Astrocyte (in vitro differentiated cells and primary cell): ENCODE data around the gene CHST15.

Source experiments
- EZH2 ChIP-seq: IDR thresholded peaks from 2 replicates; pipeline ENCODE4 v1.6.1; 2012; ENCODE audit warnings: mild to moderate bottlenecking, low read length, inconsistent platforms; ENCODE audit not compliant: insufficient read depth
- TF ChIP-seq, protein P1 (sequence below): IDR thresholded peaks from 2 replicates; pipeline ENCODE4 v1.5.1; 2011; ENCODE audit warnings: low read depth, mild to moderate bottlenecking, inconsistent platforms, low read length, moderate library complexity; ENCODE audit not compliant: insufficient read depth

DNA sequence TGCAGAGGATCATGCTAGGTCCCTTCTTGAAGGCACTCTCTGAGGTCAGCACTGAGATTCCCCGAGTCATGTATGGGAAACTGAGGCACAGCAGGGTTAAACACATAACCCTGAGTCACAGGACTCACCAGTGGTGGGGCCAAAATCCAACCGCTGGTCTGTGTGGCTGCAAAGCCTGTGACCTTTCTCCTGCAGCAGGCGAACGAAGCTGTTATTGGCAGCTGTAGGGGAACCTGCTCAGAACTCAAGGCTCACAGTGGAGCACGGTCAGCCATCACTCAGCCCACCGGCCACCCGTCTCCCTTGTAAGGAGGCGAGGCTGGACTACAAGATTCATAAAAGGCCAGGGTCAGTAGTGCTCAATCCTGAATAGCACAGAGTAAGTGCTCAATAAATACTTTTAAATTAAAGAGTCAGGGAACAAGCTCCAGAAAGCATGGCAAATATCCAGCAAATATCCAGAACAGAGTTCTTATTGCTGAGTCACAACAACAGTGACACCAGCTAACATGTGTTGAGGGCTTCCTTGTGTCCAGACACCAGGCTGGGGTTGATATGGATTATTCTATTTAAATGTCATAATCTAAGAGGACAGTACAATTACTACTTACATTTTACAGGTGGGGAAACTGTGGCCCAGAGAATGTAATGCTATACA is 34.9 kb downstream of the CHST15 start:
- TF ChIP-seq, protein P1, sequence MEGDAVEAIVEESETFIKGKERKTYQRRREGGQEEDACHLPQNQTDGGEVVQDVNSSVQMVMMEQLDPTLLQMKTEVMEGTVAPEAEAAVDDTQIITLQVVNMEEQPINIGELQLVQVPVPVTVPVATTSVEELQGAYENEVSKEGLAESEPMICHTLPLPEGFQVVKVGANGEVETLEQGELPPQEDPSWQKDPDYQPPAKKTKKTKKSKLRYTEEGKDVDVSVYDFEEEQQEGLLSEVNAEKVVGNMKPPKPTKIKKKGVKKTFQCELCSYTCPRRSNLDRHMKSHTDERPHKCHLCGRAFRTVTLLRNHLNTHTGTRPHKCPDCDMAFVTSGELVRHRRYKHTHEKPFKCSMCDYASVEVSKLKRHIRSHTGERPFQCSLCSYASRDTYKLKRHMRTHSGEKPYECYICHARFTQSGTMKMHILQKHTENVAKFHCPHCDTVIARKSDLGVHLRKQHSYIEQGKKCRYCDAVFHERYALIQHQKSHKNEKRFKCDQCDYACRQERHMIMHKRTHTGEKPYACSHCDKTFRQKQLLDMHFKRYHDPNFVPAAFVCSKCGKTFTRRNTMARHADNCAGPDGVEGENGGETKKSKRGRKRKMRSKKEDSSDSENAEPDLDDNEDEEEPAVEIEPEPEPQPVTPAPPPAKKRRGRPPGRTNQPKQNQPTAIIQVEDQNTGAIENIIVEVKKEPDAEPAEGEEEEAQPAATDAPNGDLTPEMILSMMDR, result no peak
- no peak for TF ChIP-seq EZH2
